HG03342 (cell line): Measurements from ENCODE around the gene VGLL2.
"Not testable (repeated sequence)": the region's sequence is repeated elsewhere in the genome, so short reads cannot be mapped to it uniquely, and the experiment has no call there.

Source experiments
- ATAC-seq: cut with Tn5 transposase; IDR thresholded peaks from one replicate; pipeline ENCODE4 v1.9.1; 2021; ENCODE audit warnings: mild to moderate bottlenecking, moderate library complexity; ENCODE audit not compliant: unreplicated experiment

Gene VGLL2, protein sequence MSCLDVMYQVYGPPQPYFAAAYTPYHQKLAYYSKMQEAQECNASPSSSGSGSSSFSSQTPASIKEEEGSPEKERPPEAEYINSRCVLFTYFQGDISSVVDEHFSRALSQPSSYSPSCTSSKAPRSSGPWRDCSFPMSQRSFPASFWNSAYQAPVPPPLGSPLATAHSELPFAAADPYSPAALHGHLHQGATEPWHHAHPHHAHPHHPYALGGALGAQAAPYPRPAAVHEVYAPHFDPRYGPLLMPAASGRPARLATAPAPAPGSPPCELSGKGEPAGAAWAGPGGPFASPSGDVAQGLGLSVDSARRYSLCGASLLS

DNA sequence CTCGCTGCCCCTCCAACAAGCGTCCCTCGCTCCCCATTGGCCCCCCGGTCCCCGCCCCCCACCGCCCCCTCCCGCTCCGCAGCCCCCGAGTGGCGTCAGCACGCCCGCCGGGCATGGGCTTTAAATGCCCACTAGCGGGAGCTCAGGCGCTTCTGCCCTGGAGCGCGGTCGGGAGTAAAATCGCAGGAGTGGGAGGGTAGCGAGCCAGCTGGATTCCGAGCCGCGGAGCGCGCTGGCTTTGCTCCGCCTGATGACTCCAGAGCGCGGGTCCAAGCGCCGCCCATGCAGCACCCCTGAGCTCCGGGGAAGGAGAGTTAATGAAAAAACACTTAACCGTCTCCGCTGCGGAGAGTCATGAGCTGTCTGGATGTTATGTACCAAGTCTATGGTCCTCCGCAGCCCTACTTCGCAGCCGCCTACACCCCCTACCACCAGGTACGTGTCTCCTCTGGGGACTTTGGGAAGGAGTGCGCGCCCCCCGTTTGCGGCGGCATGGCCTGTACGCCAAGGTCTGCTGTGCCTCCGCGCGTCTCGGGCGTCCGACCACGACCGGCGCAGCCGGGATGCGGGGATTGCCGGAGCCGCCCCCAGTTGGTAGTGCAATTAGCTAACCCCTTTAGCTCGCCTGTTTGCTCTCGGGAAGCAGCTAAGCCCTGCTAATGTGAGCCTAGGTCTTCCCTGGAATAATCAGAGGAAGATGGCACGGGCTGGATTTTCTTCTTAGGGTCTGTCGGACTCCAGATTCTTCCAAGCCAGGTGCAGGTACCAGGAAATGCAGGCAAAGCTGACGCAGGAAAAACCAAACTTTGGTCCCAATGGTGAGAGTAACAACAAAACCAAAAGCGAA lies at the start of gene VGLL2:
VGLL2 (plus strand) TSS at position 149 of the 847 bp plus-strand sequence; CDS start at position 355, 206 bp downstream.
- ATAC-seq = peak; percentile 30

DNA sequence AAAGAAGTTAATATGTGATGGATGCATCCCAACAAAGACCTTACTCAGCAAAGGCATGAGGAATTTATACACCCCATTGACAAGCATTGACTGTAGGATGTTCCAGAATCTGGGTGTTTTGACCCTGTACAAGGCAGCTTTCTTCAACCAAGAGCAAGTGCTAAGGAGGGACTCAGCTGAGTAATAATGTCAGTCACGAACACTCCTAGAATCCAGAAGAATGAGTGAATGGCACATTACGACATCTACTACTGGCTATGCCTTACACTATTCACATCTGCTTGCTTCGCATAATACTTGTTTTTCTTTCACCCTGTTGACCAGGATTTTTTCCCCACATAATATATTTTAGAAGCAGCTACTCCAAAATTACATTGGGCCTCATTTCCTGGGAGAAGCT lies 42.5 kb upstream of the VGLL2 start:
- ATAC-seq = no peak

DNA sequence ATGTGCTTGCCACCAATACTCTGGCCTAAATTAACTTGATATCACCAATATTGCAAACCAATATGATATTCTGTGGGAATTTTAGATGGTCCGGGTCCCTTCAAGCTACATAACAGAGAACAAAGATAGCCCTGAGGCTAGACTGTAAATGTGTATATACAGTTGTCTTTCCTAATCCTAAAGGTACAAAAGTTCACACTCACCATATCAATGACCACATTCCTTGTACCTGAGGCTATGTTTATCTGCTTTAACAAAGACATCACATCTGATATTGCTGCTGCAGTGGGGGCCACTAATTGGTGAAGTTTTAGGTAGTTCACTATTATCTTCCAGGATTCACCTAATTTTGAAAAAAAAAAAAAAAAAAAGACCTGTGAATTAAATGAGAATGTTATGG lies 38.6 kb upstream of the VGLL2 start:
- ATAC-seq = no peak

- ATAC-seq = no peak
Observed at GRCh38 chr6:117227245-117227962, 38.0 kb upstream of the VGLL2 start.

DNA sequence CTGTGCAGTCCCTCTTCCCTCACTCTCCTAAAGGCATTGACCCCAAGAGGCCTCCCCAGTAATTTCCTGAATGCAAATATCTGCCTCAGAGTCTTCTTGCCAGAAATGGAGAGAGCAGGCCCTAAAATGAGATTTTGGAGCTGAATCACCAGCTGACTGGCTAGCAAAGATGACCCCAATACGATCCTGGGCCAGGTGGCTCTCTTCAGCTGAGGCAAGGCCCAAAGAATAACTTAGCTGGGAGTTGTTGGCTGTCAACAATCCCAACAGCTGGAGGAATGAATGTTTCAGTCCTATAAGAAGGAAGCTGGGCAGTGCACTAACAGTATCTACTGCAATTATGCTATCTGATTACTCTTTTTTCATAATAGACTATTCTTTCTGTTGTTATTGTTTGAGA lies 37.2 kb upstream of the VGLL2 start:
- ATAC-seq = no peak

GRCh38 chr6:117229870-117230269 lies 35.5 kb upstream of the VGLL2 start:
- ATAC-seq = no peak

DNA sequence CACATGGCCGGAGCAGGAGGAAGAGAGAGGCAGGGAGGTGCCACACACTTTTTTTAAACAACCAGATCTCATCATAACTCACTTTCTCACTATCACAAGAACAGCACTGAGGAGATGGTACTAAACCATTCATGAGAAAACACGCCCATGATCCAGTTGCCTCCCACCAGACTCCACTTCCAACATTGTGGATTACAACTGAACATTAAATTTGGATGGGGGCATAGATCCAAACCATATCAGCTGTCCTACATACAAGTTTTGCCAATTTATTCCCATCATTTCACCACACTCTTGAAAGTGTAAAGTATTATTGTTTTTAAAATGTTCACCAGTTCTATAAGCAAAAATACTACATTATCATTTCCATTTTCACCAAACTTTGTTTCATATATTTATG lies 33.9 kb upstream of the VGLL2 start:
- ATAC-seq = no peak

- no peak for ATAC-seq
Observed at GRCh38 chr6:117232196-117232595, 33.2 kb upstream of the VGLL2 start.

GRCh38 chr6:117233145-117233544 lies 32.2 kb upstream of the VGLL2 start:
- no peak for ATAC-seq

DNA sequence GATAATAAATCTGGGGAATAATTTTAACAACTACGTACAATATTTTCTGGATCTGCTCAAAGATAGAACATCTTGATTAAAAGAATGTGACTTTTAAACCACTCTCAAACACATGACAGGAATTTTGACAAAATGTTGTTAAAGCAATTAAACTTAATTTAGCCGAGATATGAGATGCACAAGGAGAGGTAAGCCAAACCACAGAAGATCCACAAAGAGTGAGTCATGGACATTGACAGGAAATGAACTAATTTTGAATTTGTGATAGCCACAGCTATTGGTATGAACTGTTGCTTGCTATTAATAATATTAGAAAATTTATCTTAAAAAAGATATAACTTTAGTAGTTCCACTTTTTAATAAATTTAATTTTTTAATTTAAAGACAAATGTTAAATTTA lies 27.8 kb upstream of the VGLL2 start:
- ATAC-seq = no peak

- ATAC-seq = not testable (repeated sequence)
Observed at GRCh38 chr6:117244571-117244970, 20.8 kb upstream of the VGLL2 start.

DNA sequence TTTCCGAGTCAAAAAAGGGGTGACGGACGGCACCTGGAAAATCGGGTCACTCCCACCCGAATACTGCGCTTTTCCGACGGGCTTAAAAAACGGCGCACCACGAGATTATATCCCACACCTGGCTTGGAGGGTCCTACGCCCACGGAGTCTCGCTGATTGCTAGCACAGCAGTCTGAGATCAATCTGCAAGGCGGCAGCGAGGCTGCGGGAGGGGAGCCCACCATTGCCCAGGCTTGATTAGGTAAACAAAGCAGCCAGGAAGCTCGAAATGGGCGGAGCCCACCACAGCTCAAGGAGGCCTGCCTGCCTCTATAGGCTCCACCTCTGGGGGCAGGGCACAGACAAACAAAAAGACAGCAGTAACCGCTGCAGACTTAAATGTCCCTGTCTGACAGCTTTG lies 20.4 kb upstream of the VGLL2 start:
- not testable (repeated sequence) for ATAC-seq

DNA sequence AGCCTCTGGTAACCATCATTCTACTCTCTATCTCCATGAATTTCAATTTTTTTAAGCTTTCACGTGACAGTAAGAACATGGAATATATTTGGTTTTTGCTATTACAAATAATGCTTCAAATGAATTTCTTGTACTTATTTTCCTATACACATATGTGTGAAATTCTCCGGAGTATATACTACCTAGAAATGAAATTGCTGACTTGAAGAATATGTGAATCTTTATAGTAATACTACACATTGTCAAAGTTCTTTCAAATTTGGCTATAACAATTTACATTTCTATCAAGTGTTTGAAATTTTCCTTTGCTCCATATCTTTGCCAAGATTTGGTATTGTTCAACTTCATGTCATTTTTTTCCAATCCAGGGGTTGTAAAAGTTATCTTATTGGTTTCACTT lies 11.6 kb upstream of the VGLL2 start:
- no peak for ATAC-seq

DNA sequence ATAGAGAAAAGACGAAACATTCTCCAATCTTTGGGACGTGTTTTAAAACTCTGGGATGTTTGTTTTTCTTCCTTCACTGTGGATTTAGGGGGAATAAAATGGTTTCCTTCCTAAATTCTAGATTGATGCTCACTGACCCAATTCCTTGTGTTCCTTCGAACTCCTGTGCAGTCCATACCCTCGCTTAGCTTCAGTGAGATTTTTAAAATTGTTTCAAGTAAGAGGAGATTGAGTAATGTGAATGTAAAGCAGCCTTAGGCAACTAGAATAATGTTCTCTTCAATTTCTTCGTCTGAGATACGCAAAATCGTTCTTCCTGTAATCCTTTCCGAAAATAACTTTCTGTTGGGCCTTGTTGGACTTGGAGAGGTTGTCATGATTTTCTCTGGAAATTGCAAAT lies 2.6 kb upstream of the VGLL2 start:
- no peak for ATAC-seq

DNA sequence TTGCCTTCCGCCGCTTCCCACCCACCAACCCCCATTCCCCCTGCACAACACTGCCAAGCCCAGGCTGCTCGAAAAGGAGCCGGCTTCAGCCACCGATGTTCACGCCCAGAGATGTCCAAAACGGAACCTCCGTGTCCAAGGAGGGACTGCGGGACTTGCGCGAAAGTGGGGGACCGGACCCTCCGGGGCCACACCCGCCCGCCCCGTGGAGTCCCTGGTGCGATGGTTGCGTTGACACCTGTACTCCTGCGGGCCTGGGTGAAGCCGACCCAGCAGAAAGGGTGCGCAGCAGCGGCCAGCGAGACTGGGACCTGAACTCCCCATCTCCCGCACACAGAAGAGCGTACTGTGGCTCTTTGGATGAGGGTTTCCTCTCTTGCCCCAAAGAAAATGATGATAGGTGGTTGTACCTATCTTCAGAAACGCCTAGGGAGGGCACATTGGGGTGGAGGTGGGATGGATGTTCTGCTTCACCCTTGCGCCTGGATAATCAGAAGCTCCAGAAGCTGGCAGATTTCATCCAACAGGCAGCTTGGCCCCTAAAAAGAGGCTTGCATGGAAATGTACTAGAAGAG lies 1.9 kb upstream of the VGLL2 start:
- ATAC-seq = no peak

- no peak for ATAC-seq
Observed at GRCh38 chr6:117264369-117264691, 1.0 kb upstream of the VGLL2 start.

DNA sequence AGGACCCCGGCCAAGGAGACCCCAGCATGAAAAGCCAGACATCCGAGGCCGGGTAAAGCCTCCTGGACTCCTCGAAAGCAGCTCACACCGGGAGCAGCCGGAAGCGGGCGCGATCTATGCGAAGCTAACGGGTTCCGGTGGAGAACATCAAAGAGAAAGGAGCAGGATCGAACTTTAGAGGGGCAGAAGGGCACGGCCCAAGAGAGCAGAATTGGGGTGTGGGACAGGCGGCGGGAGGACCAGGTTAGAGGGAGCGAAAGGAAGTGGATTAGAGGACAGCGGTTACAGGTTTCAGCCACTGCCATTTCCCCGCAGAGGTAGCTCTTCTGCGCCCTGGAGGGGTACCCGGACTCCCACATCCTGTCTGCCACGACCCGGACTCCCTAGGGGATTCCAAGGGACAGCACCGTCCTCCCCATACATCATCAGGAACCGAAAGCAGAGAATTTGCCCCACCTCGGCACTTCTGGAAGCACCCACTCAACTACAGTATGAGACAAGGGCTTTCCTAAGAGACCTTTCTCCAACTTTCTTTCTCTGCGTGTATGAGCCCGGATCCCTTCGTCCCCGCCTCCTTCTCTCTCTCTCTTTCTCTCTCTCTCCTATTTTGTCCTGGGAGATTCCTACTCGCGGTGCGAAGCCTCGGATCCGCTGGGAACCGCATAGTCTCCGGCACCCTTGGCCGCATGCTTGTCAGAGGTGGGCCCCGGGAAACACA lies 507 bp upstream of the VGLL2 start:
- ATAC-seq = peak; percentile 40

- no peak for ATAC-seq
Observed at GRCh38 chr6:117266257-117267053, 1.1 kb downstream of the VGLL2 start.

DNA sequence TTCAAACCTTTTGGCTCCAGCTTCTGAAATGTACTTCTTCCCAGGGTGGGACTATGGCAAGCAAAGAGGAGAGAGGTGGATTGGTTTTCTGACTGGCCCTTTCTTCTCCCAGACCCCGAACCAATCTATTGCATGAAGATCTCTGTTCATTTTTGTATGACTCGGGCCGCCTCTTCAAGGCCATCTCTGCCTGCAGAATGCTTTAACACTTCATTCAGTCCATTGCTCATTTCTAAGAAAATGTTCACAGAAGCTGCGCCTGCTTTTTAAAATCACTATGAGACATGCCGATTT lies 1.6 kb downstream of the VGLL2 start:
- ATAC-seq = no peak
